ENCODE measurements around the gene ASPG.

Gene ASPG

GRCh38 chr14:104138718-104139459, 53.4 kb downstream of the ASPG start:
- no peaks in the 10 kb centered on the region for H3F3A ChIP-seq (ENCODE audit: insufficient read depth)
- no peak overlapping the region for H2AFZ ChIP-seq (ENCODE audit: low read depth, low read length, severe bottlenecking)
- no peaks in the 10 kb centered on the region for H4K20me1 ChIP-seq (ENCODE audit: low read depth, low read length)
- H3K9me3 ChIP-seq (ENCODE audit: insufficient read depth, low read length): no peaks in the 10 kb centered on the region
- H3K27me3 ChIP-seq (ENCODE audit: low read length): no peaks in the 10 kb centered on the region
- H3K27ac ChIP-seq (ENCODE audit: low read depth, low read length): no peak overlapping the region
- TF ChIP-seq EZH2phosphoT487 (conservative IDR thresholded peaks at IDR 0.05; ENCODE audit: low read length) (no peak), CTCF (IDR thresholded peaks at IDR 0.05; ENCODE audit: insufficient read depth, low read length, poor library complexity, severe bottlenecking) (no peak)
- no peaks in the 10 kb centered on the region for H3K36me3 ChIP-seq (ENCODE audit: low read length)
- H3K9ac ChIP-seq (ENCODE audit: low read length): no peak overlapping the region
- no peaks in the 10 kb centered on the region for H3K79me2 ChIP-seq (ENCODE audit: insufficient read depth, low read length)
- no peak overlapping the region for H3K4me2 ChIP-seq (ENCODE audit: low read depth, low read length, poor library complexity, severe bottlenecking)
- H3K9me2 ChIP-seq (replicated peaks; ENCODE audit: insufficient read depth, low read length): no peaks in the 10 kb centered on the region
- H3K4me3 ChIP-seq (ENCODE audit: insufficient read depth, low read length, poor library complexity, severe bottlenecking): no peak overlapping the region

- Histone ChIP-seq H3K9ac (ENCODE audit: low read length) (no peak overlapping the region), H2AFZ (ENCODE audit: low read depth, low read length, severe bottlenecking) (no peak overlapping the region), H3F3A (ENCODE audit: insufficient read depth) (no peaks in the 10 kb centered on the region), H3K4me3 (ENCODE audit: insufficient read depth, low read length, poor library complexity, severe bottlenecking) (no peak overlapping the region), H3K27ac (ENCODE audit: low read depth, low read length) (no peak overlapping the region), H3K79me2 (ENCODE audit: insufficient read depth, low read length) (no peaks in the 10 kb centered on the region), H3K4me2 (ENCODE audit: low read depth, low read length, poor library complexity, severe bottlenecking) (no peak overlapping the region), H3K27me3 (ENCODE audit: low read length) (no peaks in the 10 kb centered on the region), H3K9me3 (ENCODE audit: insufficient read depth, low read length) (no peaks in the 10 kb centered on the region), H3K36me3 (ENCODE audit: low read length) (no peaks in the 10 kb centered on the region), H3K9me2 (replicated peaks; ENCODE audit: insufficient read depth, low read length) (no peaks in the 10 kb centered on the region), H4K20me1 (ENCODE audit: low read depth, low read length) (no peaks in the 10 kb centered on the region)
- no peak for TF ChIP-seq EZH2phosphoT487 (conservative IDR thresholded peaks at IDR 0.05; ENCODE audit: low read length)
- TF ChIP-seq CTCF (IDR thresholded peaks at IDR 0.05; ENCODE audit: insufficient read depth, low read length, poor library complexity, severe bottlenecking): no peak
Measured at GRCh38 chr14:104139460-104140212, 54.1 kb downstream of the ASPG start.

- no peak overlapping the region for H3K4me3 ChIP-seq (ENCODE audit: insufficient read depth, low read length, poor library complexity, severe bottlenecking)
- H3K9ac ChIP-seq (ENCODE audit: low read length): no peak overlapping the region
- H3K79me2 ChIP-seq (ENCODE audit: insufficient read depth, low read length): no peaks in the 10 kb centered on the region
- no peaks in the 10 kb centered on the region for H3F3A ChIP-seq (ENCODE audit: insufficient read depth)
- no peaks in the 10 kb centered on the region for H3K27me3 ChIP-seq (ENCODE audit: low read length)
- no peaks in the 10 kb centered on the region for H3K9me2 ChIP-seq (replicated peaks; ENCODE audit: insufficient read depth, low read length)
- H2AFZ ChIP-seq (ENCODE audit: low read depth, low read length, severe bottlenecking): no peak overlapping the region
- H3K36me3 ChIP-seq (ENCODE audit: low read length): no peaks in the 10 kb centered on the region
- no peaks in the 10 kb centered on the region for H4K20me1 ChIP-seq (ENCODE audit: low read depth, low read length)
- no peak for TF ChIP-seq CTCF (IDR thresholded peaks at IDR 0.05; ENCODE audit: insufficient read depth, low read length, poor library complexity, severe bottlenecking)
- no peak for TF ChIP-seq EZH2phosphoT487 (conservative IDR thresholded peaks at IDR 0.05; ENCODE audit: low read length)
- no peak overlapping the region for H3K27ac ChIP-seq (ENCODE audit: low read depth, low read length)
- no peak overlapping the region for H3K4me2 ChIP-seq (ENCODE audit: low read depth, low read length, poor library complexity, severe bottlenecking)
- H3K9me3 ChIP-seq (ENCODE audit: insufficient read depth, low read length): no peaks in the 10 kb centered on the region
Measured at GRCh38 chr14:104140213-104140462, 54.6 kb downstream of the ASPG start.
